ENCODE measurements around the gene PHF5A.
"Not testable (repeated sequence)": the region's sequence is repeated elsewhere in the genome, so short reads cannot be mapped to it uniquely, and the experiment has no call there.

PHF5A gene

GRCh38 chr22:41442240-41442792, 26.2 kb downstream of the PHF5A start:
- in situ Hi-C loops (cut with HindIII; ENCODE audit: low sequenced_read_pairs) = no loop called here
- no peak overlapping the region for H3K4me3 ChIP-seq (ENCODE audit: low read depth, low read length)
- TF ChIP-seq CTCF (IDR thresholded peaks at IDR 0.05; ENCODE audit: low read depth, low read length, missing control alignments) = no peak
- DNase-seq (ENCODE audit: low read depth) = no peak

- H3K4me3 ChIP-seq (ENCODE audit: low read depth, low read length); in situ Hi-C loops (cut with HindIII; ENCODE audit: low sequenced_read_pairs); DNase-seq (ENCODE audit: low read depth): not testable (repeated sequence)
Measured at GRCh38 chr22:41440511-41440910, 28.0 kb downstream of the PHF5A start.

GRCh38 chr22:41437198-41437597, 31.3 kb downstream of the PHF5A start:
- H3K4me3 ChIP-seq (ENCODE audit: low read depth, low read length) = no peak overlapping the region
- no peak for DNase-seq (ENCODE audit: low read depth)
- TF ChIP-seq CTCF (IDR thresholded peaks at IDR 0.05; ENCODE audit: low read depth, low read length, missing control alignments) = no peak
- in situ Hi-C loops (cut with HindIII; ENCODE audit: low sequenced_read_pairs) = no loop called here

GRCh38 chr22:41436322-41437113, 32.0 kb downstream of the PHF5A start:
- TF ChIP-seq CTCF (IDR thresholded peaks at IDR 0.05; ENCODE audit: low read depth, low read length, missing control alignments) = no peak

GRCh38 chr22:41435560-41435959, 32.9 kb downstream of the PHF5A start:
- no peak for DNase-seq (ENCODE audit: low read depth)
- no peak overlapping the region for H3K4me3 ChIP-seq (ENCODE audit: low read depth, low read length)
- TF ChIP-seq CTCF (IDR thresholded peaks at IDR 0.05; ENCODE audit: low read depth, low read length, missing control alignments) = no peak
- in situ Hi-C loops (cut with HindIII; ENCODE audit: low sequenced_read_pairs) = no loop called here

More at GRCh38 chr22:41436322-41437113, 32.0 kb downstream of the PHF5A start:
- H3K4me3 ChIP-seq (ENCODE audit: low read depth, low read length) = no peak overlapping the region
- no peak for DNase-seq (ENCODE audit: low read depth)
- in situ Hi-C loops (cut with HindIII; ENCODE audit: low sequenced_read_pairs) = no loop called here

- H3K4me3 ChIP-seq (ENCODE audit: low read depth, low read length); in situ Hi-C loops (cut with HindIII; ENCODE audit: low sequenced_read_pairs); DNase-seq (ENCODE audit: low read depth): not testable (repeated sequence)
Measured at GRCh38 chr22:41434361-41435003, 34.0 kb downstream of the PHF5A start.

GRCh38 chr22:41433480-41433879, 35.0 kb downstream of the PHF5A start:
- DNase-seq (ENCODE audit: low read depth); H3K4me3 ChIP-seq (ENCODE audit: low read depth, low read length); in situ Hi-C loops (cut with HindIII; ENCODE audit: low sequenced_read_pairs): not testable (repeated sequence)

- H3K4me3 ChIP-seq (ENCODE audit: low read depth, low read length) = no peak overlapping the region
- DNase-seq (ENCODE audit: low read depth) = no peak
- in situ Hi-C loops (cut with HindIII; ENCODE audit: low sequenced_read_pairs) = no loop called here
- no peak for TF ChIP-seq CTCF (IDR thresholded peaks at IDR 0.05; ENCODE audit: low read depth, low read length, missing control alignments)
Measured at GRCh38 chr22:41431656-41432055, 36.8 kb downstream of the PHF5A start.

Data from astrocyte of the cerebellum (primary cell).